Pancreas (tissue), 10 donors: ENCODE data around the gene OGDH. TPM values are rescaled to one million over a fixed set of nuclear protein-coding genes. Genes with fewer than 3 reads are reported as not detected.

Experiments used
- ATAC-seq, 4 donors: fragments of 200-7000 bp; cut with Tn5 transposase; one replicate each; pipeline versions ENCODE4 v1.8.0 to v1.9.1; 2020; ENCODE audit warnings: mild to moderate bottlenecking in 4 of 4, moderate library complexity in 4 of 4
- DNase-seq, 6 donors: peaks; one replicate each; pipeline ENCODE4 v3.0.0-alpha.2; 2020
- FAIRE-seq: peaks from 2 replicates; lab custom pipeline; 2012; peaks lifted over from hg19 to GRCh38; lab: Jason Lieb, UNC
- H3K27ac ChIP-seq, 4 donors: fragments of 200-600 bp; sonication (generic); 1 replicate in 3 of 4; 2 replicates in 1 of 4; pipeline versions ENCODE4 v1.5.0 to v1.8.0; 2020
- H3K27me3 ChIP-seq, 4 donors: fragments of 200-600 bp; one replicate each; pipeline ENCODE4 v1.8.0; 2021
- H3K36me3 ChIP-seq, 3 donors: fragments of 200-600 bp; sonication (generic) in 1 of 3; one replicate each; pipeline versions ENCODE4 v1.5.0 to v1.8.0; 2020 to 2021
- H3K4me1 ChIP-seq, 3 donors: fragments of 200-600 bp; one replicate each; pipeline ENCODE4 v1.8.0; 2021
- H3K4me3 ChIP-seq, 4 donors: fragments of 200-600 bp; sonication (generic) in 2 of 4; one replicate each; pipeline versions ENCODE4 v1.5.0 to v1.8.0; 2020 to 2021
- H3K9me3 ChIP-seq, 4 donors: fragments of 200-600 bp; one replicate each; pipeline ENCODE4 v1.8.0; 2021
- WGBS, 2 donors: extraction: QIAGEN DNeasy Blood & Tissue Kit; methylation state at CpG; one replicate each; pipeline ENCODE4 v1.1.7; 2013; 5-methylcytosine and 5-hydroxymethylcytosine counted together
- intact Hi-C, 3 donors: fragments of 100-400 bp; cut with DNase I; formaldehyde crosslinking; loops; one replicate each; pipeline versions ENCODE4 v1.11.1 to v1.14.2; 2022
- polyA plus RNA-seq, 2 donors: library from polyadenylated mRNA; stranded (reverse); fragments of 200-250 nt; gene quantifications; one replicate each; pipeline ENCODE4 v1.2.3, GENCODE V29; 2013
- total RNA-seq, 6 donors: library from RNA; stranded (reverse); fragmentation: NEBNext Ultra II Directional in 4 of 6; extraction: Animal tissue kit (Norgen Biotek cat#: 25700) in 4 of 6; gene quantifications; one replicate each; pipeline versions ENCODE4 v1.2.1 to v1.2.4, GENCODE V29; 2021 to 2023
- TF ChIP-seq, protein P1 (sequence below), 4 donors: fragments of 200-600 bp; sonication (generic) in 3 of 4; IDR thresholded peaks; one replicate each; pipeline versions ENCODE4 v1.5.0 to v1.8.0; 2021; ENCODE audit warnings: antibody characterized with exemption in 4 of 4
- donor health status: healthy with polysubstance abuse.
- donor health status: DM: no; HTN: no; CAD: no; lungs with moderate emphysema.
- donor health status: DM: no; HTN: no; CAD: no.
- donor health status: control.
- donor health status: control.
- donor health status: Bipolar disorder and iron deficiency.
- donor health status: DM: yes; HTN: yes; CAD: no.
- donor health status: DM: no; HTN: no; CAD: no.
- donor health status: DM: no; HTN: no; CAD: no.
- donor health status: DM: yes; HTN: yes; CAD: no.

Gene OGDH
- total and polyA plus RNA-seq, 8 donors, result 18.4 to 49.2 (median 29.0) TPM

DNA sequence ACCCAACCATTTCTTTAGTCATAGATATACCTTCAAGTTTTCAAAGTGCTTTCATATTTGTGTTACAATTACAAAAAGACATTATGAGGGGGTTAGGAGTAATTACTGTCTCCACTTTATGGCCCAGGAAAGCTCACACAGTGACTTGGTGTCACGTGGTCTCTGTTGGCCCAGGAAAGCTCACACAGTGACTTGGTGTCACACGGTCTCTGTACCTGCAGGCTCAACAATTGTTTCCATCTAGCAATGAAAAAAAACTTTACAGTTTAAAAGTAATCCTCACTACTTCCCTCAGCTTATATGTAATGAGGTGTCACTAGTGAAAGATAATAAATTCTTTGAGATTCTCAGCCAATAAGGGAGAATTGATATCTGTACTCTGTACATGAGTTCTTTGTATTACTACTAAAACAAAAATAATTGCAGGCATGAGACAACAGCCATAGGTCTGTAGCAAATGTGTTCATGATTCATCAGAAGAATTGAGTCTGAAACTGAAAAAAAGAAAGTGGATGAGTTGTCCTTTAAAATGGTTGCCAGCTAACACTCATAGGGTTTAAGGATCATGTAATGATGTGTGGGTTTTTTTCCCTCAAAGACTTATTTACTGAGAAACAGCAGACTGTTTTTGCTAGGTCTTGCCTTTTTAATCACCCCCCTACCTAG, 10.9 kb downstream of the OGDH start:
- peaks cover 0 to 26% (median 5%) of the 10 kb centered on the region in 3 donors for H3K4me1 ChIP-seq
- H3K27ac ChIP-seq, result no peak overlapping the region
- intact Hi-C loops, result no loop called here
- H3K36me3 ChIP-seq, result no peaks in the 10 kb centered on the region
- H3K9me3 ChIP-seq, result no peaks in the 10 kb centered on the region
- TF ChIP-seq, protein P1, sequence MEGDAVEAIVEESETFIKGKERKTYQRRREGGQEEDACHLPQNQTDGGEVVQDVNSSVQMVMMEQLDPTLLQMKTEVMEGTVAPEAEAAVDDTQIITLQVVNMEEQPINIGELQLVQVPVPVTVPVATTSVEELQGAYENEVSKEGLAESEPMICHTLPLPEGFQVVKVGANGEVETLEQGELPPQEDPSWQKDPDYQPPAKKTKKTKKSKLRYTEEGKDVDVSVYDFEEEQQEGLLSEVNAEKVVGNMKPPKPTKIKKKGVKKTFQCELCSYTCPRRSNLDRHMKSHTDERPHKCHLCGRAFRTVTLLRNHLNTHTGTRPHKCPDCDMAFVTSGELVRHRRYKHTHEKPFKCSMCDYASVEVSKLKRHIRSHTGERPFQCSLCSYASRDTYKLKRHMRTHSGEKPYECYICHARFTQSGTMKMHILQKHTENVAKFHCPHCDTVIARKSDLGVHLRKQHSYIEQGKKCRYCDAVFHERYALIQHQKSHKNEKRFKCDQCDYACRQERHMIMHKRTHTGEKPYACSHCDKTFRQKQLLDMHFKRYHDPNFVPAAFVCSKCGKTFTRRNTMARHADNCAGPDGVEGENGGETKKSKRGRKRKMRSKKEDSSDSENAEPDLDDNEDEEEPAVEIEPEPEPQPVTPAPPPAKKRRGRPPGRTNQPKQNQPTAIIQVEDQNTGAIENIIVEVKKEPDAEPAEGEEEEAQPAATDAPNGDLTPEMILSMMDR (IDR thresholded peaks at IDR 0.05), result no peak
- no peak for DNase-seq
- no peaks in the 10 kb centered on the region for H3K27me3 ChIP-seq
- WGBS, 2 donors, result 67% methylated on average over 2 of the region's 2 CpGs
- FAIRE-seq, result no peak
- ATAC-seq, result peak in 1 of 4 donors; percentile 37
- no peak overlapping the region for H3K4me3 ChIP-seq

DNA sequence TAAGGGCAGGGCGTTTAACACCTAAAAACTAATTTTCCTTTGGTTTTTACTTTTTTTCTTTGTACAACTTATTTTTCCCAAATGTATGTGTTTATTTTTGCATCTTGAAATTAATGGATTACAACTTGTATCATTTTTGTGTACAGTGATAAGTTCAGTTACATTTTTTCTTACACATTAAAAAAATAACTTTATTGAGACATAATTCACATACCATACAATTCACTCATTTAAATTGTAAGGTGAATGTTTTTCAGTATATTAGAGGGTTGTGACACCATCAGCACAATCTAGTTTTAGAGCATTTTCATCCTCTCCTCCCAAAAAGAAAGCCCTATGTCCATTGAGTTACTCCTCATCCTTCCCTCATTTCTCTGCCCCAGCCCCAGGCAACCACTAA, 11.6 kb downstream of the OGDH start:
- Histone ChIP-seq H3K27me3 (no peaks in the 10 kb centered on the region), H3K4me3 (no peak overlapping the region), H3K36me3 (no peaks in the 10 kb centered on the region), H3K4me1 (peaks cover 0 to 33% (median 12%) of the 10 kb centered on the region in 3 donors), H3K9me3 (no peaks in the 10 kb centered on the region), H3K27ac (no peak overlapping the region)
- TF ChIP-seq, protein P1 (IDR thresholded peaks at IDR 0.05), result no peak
- FAIRE-seq (no peak), ATAC-seq (no peak), DNase-seq (no peak)
- WGBS, 2 donors, result 92 to 94% methylated on average over 1 of the region's 1 CpG
- intact Hi-C loops, result no loop called here

DNA sequence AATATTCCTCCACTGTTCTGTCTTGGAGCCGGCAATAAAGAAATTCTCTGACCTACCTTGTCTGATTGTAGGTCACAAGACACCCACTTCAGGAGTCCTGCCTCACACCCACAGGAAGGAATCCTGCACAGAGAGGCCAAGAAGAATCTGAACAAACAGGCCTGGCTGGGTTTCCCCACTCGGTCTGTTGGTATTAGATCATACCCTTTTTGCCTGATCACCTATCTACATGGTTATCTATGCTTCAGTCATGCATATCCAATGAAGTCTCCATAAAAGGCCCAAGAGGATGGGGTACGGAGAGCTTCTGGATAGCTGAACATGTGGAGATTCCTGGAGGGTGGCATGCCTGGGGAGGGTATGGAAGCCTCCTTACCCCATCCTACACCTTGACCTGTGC, 12.3 kb downstream of the OGDH start:
- DNase-seq (no peak), FAIRE-seq (no peak), ATAC-seq (peak in 2 of 4 donors; percentile 12 to 40)
- Histone ChIP-seq H3K36me3 (no peaks in the 10 kb centered on the region), H3K4me1 (peaks cover 0 to 37% (median 13%) of the 10 kb centered on the region in 3 donors), H3K27me3 (no peaks in the 10 kb centered on the region), H3K27ac (peak overlapping the region in 1 of 4 donors; percentile 13), H3K9me3 (no peaks in the 10 kb centered on the region), H3K4me3 (no peak overlapping the region)
- TF ChIP-seq, protein P1 (IDR thresholded peaks at IDR 0.05), result no peak
- 50 to 57% methylated on average over 3 of the region's 3 CpGs for WGBS, 2 donors
- intact Hi-C loops, result no loop called here

DNA sequence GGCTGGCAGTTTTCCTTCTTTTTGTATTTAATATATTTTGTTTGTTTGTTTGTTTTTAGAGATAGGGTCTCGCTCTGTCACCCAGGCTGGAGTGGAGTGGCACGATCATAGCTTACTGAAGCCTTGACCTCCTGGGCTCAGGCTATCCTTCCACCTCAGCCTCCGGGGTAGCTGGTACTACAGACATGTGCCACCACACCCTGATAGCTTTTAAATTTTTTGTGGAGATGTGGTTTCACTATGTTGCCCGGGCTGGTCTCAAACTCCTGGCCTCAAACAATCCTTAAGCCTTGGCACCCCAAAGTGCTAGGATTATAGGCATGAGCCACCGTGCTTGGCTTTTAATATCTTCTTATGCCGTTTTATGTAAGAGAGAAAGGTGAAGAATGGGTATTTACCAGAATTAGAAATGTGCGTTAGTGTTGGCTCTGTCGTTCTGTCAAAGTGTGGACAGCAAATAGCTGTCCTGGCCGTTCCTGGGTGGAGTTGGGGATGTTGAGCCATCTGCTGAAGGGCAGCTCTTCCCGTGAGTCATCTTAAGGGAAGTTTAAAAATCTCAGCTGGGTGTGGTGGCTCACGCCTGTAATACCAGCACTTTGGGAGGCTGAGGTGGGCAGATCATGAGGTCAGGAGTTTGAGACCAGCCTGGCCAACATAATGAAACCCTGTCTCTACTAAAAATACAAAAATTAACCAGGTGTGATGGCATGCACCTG, 14.8 kb downstream of the OGDH start:
- FAIRE-seq (no peak), ATAC-seq (peak in 1 of 4 donors; percentile 41), DNase-seq (no peak)
- Histone ChIP-seq H3K27me3 (no peaks in the 10 kb centered on the region), H3K9me3 (no peaks in the 10 kb centered on the region), H3K4me3 (no peak overlapping the region), H3K36me3 (peaks cover 0 to 9% (median 0%) of the 10 kb centered on the region in 3 donors), H3K4me1 (peaks cover 0 to 37% (median 18%) of the 10 kb centered on the region in 3 donors), H3K27ac (no peak overlapping the region)
- 83 to 84% methylated on average over 11 of the region's 11 CpGs for WGBS, 2 donors
- TF ChIP-seq, protein P1 (IDR thresholded peaks at IDR 0.05), result no peak
- intact Hi-C loops, result no loop called here

DNA sequence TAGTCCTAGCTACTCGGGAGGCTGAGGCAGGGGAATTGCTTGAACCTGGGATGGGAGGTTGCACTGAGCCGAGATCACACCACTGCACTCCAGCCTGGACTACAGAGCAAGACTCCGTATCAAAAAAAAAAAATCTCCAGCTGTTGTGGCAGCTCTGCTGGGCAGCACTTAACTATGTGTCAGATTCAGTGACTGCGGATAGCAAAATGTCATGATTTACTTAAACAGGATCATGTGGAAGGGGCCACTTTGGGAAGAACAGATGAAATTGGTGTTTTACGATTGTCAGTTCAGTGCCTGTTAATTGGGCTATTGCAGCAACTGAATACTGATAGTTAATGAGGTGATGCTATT, 15.3 kb downstream of the OGDH start:
- ATAC-seq, result no peak
- DNase-seq, result no peak
- Histone ChIP-seq H3K27ac (no peak overlapping the region), H3K4me3 (no peak overlapping the region), H3K27me3 (no peaks in the 10 kb centered on the region), H3K36me3 (peaks cover 0 to 9% (median 0%) of the 10 kb centered on the region in 3 donors), H3K4me1 (peaks cover 0 to 37% (median 18%) of the 10 kb centered on the region in 3 donors), H3K9me3 (no peaks in the 10 kb centered on the region)
- intact Hi-C loops, result no loop called here
- FAIRE-seq, result no peak
- TF ChIP-seq, protein P1 (IDR thresholded peaks at IDR 0.05), result no peak
- 86 to 87% methylated on average over 5 of the region's 5 CpGs for WGBS, 2 donors
